DMS 273 (cell line): ENCODE data around the gene PAOX.
"Not testable (repeated sequence)": the region's sequence is repeated elsewhere in the genome, so short reads cannot be mapped to it uniquely, and the experiment has no call there.

Experiments
- DNase-seq: peaks from one replicate; lab custom pipeline; 2025; ENCODE audit not compliant: unreplicated experiment; lab: John Stamatoyannopoulos, UW

The PAOX gene

DNA sequence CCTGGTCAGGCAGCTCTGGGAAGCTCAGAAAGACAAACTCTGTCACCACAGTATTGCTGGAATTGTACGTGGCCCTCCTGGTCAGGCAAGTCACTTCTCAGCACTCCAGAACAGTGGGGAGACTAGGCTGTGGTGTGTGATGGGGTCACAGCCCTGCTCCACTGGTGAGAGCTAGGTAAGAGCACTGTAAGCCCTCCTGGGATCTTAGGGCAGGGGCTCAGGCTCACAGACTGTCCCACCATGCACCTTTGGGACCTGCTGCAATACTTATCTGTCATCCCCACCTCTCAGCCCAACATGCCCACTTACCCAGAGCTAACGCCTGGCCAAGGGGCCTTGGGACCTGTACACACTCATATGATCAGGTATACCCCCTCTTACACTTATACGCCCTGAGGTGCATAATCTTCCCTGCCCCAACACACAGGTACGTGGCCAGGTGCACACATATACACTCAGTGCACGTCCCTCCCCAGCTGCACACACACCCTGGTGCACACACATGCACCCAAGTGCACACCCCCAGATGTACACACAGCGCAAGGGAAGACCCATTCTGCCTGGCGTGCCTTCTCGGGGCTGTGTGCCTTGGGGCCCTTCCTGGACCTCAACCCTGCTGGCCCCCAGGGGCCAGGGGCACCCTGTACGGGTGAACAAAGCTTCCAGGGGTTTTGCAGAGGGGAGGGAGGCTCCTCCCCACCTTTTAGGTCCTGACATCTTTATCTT is 53.0 kb downstream of the PAOX start:
- not testable (repeated sequence) for DNase-seq

DNA sequence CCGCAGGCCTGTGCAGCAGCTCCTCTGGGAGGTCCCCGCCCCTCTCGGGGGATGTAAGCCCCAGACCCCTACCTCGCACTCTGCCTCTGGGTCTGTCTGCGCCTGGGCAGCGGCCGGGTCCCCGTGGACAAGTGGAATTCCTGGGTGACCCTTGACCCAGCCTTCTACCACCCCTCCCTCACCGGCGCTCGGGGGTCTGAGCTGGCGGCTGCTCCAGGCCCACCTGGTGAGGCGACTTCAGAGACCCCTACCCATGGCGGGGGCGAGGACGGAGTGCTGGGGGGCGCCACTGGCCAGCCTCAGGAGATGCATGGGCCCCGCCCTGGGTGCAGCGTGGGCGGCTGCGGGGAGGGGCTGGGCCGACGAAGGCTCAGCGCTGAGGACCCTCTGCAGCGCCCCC is 53.7 kb downstream of the PAOX start:
- DNase-seq: not testable (repeated sequence)

DNA sequence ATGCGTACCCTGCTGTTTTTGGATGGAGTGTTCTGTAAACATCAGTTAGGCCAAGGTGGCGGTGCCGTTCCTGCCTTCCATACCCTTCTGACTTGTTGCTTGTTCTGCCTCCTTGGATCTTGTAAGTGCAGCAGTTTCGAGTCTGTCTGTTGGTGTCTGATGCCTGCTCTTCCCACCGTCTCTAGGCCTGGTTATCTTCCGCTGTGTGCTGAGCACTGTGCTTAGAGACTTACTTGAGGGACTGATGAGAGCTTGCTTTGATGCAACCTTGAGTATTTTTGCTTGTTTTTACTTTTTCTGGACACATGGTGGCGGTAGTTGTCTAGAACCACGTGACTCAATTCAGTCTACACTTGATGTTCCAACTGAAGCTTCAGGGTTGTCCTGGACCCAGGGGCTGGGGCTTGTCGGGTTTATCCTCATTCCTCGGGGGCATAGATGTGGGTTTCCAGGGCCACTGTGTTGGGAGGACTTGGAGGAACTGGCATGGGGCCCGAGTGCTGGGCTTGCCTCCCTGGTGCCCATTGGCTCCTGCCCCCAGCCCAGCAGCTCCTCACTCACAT is 59.7 kb downstream of the PAOX start:
- DNase-seq: peak; percentile 48

DNA sequence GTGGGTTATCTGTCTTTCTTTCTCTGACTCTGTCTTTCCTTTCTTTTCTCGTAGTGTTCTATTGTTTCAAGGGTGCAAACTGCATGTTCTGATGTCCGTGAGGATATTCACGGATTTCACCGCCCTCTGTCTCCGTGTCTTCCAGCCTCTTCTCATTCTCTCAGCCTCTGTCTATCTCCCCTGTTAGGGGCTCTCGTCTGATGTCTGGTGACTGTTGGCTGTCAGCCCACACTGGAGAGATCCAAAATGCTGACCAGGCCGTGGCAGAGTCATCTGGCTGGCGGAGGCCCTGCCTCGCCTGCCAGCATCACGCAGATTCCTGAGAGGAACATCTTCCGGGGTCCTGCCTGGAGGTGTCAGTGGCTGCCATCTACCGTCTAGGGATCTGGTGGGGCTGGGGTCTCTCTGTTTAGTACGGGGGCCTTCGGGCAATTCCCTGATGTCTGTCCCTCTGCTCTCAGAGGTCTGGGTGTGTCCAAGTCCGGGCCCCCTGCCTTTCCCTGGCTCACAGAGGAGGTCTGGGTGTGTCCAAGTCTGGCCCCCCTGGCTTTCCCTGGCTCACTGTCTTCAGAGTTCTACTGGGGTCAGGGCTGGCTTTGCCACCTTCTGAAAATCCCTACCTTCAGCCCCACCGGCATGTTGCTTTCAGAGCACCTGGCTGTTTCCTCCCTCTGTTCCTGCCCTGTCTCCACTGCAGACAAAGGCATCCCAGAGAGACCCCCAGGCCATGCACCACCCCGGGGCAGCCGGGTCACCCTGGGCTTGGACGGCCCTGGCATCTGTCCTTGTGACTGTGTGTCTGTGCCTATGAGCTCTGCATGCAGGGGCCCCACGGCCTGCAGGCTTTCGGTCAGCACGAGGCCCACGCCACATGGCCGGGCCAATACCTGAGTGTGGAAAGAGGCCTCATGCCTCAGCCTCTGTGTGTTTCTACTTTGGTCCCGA is 60.7 kb downstream of the PAOX start:
- DNase-seq: no peak

DNA sequence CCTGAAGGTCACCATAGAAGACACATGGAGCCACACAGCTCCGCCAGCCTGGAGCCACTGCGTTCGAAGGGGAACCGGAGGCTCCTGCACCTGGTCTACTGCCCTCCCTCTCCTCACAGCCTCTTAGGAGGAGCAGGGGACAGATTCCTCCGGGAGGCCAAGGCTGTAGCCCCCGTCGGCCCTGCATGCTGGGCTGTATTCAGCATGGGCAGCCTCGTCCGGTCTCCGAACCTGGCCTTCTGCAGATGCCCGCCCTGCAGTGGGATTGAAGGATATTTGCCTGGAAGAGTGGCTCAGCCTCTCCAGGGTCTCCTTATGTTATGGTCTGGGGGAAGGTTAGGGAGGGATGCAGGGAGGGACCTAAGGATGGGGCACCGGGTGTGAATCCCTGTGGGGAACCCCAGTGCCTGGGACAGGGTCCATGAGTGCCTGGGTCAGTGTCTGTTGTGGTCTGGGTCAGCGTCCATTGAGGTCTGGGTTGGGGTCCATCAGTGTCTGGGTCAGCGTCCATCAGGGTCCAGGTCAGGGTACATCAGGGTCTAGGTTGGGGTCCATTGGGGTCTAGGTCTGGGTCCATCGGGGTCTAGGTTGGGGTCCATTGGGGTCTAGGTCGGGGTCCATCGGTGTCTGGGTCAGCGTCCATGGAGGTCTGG is 61.7 kb downstream of the PAOX start:
- no peak for DNase-seq
